Right lobe of liver (tissue), 4 donors: ENCODE measurements around the gene RPS14.

ENCODE experiments used
- POLR2A ChIP-seq: fragments of 450-650 bp; IDR thresholded peaks from one replicate; pipeline ENCODE4 v1.6.1; 2017; ENCODE audit warnings: antibody characterized with exemption, mild to moderate bottlenecking
- TF ChIP-seq, protein P1 (sequence below), 4 donors: fragments of 200-600 bp in 3 of 4; fragments of 450-650 bp in 1 of 4; IDR thresholded peaks; one replicate each; pipeline versions ENCODE4 v1.5.1 to v1.8.0; 2016 to 2022; ENCODE audit warnings: antibody characterized with exemption in 4 of 4, mild to moderate bottlenecking in 2 of 4
- donor health status: DM: no; HTN: no; CAD: no.
- donor health status: DM: no; HTN: no; CAD: no.
- donor health status: DM: no; HTN: yes; CAD: no.

DNA sequence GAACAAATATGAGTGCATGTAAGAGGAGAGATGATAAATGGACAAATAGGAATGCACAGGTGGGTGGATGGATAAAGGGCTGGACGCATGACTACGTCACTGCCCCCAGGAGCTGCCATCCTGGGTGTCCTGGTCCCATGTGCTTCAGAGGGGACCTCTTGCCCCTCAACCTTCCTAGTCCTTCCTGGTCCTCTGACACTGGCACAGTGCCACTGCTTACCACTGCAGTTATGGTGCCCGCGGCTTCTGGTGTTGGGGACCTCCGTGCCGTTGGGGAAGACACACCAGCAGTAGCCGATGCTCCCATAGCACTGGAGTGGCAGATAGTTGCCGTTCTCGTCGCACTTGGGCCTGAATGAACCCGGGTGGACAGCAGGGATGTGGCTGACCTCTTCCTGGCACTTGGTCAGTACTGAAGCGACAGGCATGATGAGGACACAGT lies 46.6 kb downstream of the RPS14 start:
- TF ChIP-seq, protein P1, sequence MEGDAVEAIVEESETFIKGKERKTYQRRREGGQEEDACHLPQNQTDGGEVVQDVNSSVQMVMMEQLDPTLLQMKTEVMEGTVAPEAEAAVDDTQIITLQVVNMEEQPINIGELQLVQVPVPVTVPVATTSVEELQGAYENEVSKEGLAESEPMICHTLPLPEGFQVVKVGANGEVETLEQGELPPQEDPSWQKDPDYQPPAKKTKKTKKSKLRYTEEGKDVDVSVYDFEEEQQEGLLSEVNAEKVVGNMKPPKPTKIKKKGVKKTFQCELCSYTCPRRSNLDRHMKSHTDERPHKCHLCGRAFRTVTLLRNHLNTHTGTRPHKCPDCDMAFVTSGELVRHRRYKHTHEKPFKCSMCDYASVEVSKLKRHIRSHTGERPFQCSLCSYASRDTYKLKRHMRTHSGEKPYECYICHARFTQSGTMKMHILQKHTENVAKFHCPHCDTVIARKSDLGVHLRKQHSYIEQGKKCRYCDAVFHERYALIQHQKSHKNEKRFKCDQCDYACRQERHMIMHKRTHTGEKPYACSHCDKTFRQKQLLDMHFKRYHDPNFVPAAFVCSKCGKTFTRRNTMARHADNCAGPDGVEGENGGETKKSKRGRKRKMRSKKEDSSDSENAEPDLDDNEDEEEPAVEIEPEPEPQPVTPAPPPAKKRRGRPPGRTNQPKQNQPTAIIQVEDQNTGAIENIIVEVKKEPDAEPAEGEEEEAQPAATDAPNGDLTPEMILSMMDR (IDR thresholded peaks at IDR 0.05): no peak
- no peak for TF ChIP-seq POLR2A
